ENCODE results near the gene PEAK1.

PEAK1 gene

DNA sequence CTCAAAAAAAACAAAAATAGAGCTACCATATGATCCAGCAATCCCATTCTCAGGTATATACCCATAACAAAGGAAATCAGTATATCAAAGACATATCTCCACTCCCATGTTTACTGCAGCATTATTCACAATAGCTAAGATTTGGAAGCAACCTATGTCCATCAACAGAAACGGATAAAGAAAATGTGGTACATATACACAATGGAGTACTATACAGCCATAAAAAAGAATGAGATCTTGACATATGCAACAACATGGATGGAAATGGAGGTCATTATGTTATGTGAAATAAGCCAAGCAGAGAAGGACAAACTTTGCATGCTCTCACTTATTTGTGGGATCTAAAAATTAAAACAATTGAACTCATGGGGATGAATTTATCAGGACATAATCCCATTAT lies 19.6 kb downstream of the PEAK1 start:
- no peak for DNase-seq

DNA sequence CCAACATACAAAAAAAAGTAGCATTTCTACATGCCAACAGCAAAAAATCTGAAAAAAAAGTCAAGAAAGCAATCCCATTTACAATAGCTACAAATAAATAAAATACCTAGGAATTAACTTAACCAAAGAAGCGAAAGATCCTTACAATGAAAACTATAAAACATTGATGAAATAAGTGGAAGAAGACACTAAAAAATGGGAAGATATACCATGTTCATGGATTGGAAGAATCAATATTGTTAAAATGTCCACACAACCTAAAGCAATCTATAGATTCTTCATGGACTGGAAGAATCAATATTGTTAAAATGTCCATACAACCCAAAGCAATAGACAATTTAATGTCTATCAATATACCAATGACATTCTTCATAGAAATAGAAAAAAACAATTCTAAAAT lies 21.0 kb downstream of the PEAK1 start:
- DNase-seq: no peak

DNA sequence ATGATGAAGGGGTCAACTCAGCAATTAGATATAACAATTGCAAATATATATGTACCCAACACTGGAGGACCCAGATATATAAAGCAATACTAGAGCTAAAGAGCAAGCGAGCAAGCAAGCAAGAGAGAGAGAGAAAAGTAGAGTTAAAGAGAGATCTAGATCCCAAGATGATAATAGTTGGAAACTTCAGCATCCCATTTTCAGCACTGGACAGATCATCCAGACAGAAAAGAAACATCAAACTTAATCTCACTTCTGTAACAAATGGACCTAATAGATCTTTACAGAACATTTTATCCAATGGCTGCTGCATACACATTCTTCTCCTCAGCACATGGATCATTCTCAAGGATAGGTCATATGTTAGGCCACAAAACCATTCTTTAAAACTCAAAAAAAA lies 23.2 kb downstream of the PEAK1 start:
- no peak for DNase-seq

DNA sequence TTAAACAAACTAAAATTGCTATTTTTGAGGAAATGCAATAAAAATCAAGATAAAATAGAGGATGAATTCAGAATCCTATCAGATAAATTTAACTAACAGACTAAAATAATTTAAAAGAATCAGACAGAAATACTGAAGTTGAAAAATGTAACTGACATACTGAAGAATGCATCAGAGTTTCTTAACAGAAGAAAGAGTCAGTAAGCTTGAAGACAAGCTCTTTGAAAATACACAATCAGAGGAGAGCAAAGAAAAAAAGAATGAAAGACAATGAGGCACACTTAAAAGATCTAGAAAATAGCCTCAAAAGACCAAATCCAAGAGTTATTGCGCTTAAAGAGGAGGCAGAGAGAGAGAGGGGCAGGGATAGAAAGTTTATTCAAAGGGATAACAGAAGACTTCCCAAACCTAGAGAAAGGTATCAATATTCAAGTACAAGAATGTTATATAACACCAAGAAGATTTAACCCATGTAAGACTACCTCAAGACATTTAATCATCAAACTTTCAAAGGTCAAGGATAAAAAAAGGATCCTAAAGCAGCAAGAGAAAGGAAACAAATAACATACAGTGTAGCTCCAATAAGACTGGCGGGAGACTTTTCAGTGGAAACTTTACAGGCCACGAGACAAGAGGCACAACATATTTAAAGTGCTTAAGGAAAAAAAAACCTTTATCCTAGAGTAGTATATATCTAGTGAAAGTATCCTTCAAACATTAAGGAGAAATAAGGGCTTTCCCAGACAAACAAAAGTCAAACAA lies 24.7 kb downstream of the PEAK1 start:
- no peak for DNase-seq

DNA sequence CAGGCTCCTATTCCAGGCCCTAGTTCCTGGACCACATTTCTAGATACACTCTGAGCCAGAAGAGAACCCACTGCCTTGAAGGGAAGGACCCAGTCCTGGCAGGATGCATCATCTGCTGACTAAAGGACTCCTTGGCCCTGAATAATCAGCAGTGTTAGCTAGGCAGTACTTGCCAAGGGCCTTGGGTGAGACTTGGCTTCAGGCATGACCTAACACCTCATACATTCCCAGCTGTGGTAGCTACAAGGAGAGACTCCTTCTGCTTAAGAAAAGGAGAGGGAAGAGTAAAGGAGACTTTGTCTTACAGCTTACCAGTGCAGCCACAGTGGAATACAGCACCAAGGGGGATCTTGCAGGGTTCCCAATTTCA lies 26.4 kb downstream of the PEAK1 start:
- DNase-seq: no peak

DNA sequence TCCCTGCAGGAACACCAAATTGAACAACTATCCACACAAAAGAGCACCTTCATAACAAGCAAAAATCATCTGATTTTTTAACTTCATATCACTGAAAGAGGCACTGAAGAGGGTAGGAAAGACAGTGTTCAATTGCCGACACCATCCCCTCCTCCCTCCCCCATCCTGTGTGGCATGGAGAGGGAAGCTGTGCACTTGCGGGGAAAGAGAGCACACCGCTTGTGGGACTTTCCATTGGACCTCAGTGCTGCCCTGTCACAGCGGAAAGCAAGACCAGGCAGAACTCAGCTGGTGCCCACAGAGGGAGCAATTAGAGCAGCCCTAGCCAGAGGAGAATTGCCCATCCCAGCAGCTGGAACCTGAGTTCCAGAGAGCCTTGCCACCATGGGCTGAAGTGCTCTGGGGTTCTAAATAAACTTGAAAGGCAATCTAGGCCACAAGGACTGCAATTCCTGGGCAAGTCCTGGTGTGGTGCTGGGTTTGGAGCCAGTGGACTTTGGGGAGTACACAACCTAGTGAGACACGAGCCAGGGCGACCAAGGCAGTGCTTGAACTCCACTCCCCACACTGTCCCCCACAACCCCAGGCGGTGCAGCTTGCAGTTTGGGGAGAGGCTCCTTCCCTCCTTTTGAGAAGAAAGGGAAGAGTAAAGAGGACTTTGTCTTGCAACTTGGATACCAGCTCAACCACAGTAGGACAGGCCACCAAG lies 27.0 kb downstream of the PEAK1 start:
- no peak for DNase-seq

DNA sequence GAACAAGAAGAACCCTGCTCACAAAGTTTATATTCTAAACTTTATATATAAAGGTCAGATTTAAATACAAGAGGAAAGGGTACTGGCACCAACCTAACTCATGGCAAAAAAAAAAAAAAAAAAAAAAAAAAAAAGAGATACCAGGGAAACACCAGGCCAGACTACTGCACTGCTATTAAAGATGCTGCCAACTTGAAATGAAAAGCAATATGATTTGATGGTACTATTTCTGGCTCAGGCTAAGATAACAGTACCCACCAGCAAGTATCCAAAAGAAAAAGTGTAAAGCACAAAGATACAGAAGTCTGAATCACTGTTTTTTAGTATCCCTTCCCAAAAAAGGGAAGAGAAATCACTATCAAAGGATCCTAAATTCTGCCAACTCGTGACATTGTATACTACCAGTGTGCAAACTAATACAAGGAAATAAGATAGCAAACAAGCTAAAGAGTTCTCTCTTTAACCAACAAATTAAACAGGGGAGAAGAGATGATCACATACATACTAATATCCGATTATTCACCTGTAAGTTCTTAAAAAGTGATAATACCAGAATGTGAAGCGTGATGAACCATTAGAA lies 28.4 kb downstream of the PEAK1 start:
- DNase-seq: no peak

DNA sequence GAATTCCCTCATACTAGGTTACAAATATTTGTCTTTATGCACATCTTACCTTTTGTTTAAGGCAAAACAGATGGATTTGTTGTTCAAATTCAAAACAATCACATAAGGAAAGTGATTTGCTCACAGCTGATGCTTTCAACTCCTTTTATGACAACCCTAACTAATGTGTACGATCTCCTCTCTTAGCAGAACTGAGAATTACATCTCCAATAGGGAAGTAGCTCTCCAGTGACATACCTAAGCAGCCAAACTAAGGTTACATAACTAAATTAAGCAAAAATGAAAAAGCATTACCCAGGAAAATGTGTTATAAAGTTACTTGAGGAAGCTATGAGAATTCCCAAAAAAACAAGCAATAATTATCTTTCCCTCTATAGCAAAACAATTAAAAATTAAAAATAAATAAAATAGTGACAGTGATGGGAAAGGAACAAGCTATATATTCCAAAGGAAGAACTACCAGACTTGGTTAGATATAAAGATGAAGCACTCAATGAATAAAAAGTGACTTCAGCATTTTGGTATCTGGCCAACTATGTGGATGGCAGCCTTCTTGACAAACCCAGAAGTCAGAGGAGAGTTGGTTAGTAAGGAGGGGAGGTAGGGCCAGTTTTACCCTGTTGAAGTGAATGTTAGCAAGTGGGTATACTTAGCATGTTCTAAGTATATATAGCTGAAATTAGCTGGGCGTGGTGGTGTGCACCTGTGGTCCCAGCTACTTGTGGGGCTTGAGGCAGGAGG lies 32.4 kb downstream of the PEAK1 start:
- no peak for DNase-seq

DNA sequence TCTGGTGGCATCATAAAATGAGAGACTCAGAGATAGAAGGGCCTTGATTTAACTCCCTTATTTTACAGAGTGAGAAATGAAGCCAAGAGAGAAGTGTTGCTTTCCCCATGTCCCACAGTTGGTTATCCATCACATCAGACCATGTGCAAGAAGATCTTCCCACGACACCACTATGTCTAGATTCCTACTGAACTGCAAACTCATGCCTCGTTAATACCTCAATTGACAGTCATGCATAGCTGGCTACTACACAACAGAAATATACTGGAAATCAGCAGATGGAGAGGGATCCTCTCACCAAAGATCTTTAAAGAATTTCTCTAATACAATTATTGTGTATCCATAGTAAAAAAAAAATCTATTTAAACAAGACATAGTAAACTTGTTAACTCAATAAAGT lies 33.3 kb downstream of the PEAK1 start:
- DNase-seq: no peak

DNA sequence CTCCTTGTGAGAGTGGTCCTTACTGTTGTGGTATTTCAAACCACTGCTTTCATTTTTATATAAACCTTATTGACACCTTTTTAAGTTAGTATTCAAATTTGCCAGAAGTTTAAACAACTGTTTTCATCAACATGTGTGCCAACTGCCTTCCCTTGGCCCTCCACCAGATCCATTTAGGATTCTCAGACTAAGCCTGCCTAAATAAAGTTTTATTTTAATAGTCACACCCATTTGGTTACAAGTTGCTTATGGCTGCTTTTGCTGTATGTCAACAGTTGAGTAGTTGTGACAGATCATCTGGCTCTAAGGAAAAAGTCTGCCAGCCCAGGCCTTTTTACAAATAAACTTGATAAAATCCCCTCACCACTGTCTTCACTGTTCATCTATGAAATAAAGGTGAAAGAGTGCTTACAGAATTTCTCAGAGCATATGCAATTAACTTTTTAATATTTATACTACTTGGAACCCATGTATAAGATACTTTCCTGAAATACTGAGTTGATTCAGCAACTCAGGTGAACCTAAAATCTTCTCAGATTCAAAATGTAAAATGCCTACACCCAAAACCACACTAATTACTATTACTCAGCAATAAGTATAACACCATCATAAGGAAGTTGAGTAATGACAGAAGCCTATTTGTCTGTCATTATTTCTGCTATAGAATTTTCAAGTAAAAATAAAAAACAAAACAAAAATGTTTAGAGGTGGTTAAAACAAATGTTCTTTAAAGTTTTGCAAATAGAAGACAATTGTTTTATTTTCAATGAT lies 35.1 kb downstream of the PEAK1 start:
- no peak for DNase-seq

DNA sequence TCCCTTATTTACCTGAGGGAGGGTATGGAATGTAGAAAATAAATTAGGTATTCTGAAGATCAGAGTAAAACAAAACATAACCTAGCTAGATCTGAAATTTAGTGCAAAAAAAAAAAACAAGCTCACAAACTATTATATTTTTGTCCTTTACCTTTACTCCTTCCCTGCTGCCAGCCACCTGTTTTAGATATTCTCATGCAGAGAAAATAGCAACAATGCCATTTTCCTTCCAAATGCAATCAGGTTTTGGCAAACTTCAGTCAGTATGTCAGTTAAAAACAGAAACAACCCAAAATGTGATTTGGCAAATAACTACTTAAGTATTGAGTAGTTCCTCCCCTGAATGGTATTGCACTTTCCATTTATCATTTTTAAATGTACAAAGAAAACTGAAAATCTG lies 35.8 kb downstream of the PEAK1 start:
- no peak for DNase-seq

DNA sequence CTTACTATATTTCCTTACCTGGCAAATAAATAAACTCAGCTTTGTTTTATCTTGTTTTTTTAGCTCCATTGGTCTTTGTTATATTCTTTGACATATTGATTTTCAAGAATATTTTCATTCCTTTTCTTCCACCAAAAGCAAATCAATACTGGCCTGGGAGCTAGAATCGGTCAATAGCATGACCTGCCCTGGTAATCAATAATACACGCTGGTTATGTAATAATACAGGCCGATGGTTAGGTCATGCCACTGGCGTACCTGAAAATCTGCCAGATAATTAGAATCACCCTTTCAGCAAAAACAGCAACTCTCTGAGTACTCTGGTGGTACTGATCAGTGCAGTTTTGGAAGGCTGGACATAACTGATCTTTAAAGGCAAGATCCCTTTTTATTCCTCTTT lies 39.9 kb downstream of the PEAK1 start:
- no peak for DNase-seq

DNA sequence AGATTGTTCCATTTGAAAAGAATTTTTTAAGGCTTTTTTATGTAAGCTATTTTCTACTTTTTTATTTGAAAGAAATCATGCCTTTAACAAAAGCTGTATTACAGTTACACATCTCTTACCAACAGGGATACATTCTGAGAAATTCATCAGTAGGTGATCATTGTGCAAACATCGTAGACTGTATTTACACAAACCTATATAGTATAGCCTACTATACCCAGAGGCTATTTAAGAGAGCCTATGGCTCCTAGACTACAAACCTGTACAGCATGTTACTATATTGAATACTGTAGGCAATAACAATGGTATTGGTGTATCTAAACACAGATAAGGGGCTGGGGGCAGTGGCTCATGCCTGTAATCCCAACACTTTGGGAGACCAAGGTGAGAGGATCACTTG lies 43.1 kb downstream of the PEAK1 start:
- DNase-seq: no peak

DNA sequence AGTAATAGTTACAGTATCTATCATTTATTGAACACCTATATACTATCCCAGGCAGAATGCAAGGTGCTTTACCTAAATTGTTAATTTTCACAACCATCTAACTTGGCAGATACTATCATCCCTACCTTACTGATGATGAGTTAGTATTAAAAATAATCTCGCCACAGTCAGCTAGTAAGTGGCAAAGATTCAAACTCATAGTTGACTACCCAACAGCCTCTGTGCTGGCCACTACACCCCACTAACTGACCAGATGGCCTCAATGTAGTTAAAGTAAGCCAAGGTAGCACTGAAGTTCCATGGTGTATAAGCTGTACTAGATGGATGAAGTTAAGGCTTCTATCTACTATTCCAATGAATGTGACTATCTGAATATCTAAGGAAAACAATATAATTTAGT lies 44.8 kb downstream of the PEAK1 start:
- DNase-seq: no peak

DNA sequence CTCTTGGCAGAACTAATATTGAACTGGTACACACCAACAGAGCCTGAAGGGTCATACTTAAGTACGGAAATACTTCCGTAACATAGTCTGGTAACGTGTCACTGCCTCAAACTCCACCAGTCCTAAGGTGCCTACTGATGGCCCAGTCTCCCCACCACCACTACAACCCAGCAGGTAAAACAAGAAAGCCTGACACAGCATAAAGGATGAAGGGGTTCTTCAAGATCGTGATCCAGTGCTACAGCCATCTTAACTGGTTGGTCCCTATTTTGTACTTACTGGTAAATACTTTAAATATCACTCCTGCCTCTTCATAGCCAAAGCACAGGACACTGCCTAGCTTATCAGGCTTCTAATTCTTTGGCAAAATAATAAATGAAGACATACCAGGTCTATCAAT lies 46.5 kb downstream of the PEAK1 start:
- no peak for DNase-seq

DNA sequence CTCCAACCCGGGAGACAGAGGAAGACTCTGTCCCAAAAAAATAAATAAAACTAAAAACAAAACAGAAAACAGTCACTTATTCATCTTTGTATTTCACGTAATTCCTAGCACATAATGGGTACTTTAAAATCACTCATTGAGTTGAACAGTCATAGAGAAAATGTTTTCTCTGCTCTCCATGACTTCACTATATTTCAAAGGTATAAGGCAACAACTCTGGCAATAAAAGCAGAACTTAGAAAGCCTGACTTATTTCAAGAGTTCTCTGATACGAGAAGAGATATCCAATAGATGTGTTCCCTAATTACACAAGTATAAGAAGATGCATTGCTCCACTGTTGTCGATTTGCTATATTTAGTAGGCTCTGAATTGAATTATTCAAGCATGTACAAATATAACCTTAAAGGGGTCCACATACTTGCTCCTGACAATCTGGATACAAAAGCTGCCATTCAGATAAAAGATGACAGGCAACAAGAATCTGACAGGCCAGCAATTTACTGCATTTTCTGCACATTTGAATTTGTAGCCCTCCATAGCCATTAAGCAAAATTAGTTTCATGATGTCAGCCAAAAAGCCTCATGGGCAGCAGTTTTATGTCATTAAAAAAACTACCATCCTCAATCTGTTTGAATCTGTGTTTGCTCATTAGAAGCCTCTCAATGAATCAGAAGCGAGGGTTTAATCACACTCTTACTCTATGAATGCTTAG lies 47.9 kb downstream of the PEAK1 start:
- no peak for DNase-seq

DNA sequence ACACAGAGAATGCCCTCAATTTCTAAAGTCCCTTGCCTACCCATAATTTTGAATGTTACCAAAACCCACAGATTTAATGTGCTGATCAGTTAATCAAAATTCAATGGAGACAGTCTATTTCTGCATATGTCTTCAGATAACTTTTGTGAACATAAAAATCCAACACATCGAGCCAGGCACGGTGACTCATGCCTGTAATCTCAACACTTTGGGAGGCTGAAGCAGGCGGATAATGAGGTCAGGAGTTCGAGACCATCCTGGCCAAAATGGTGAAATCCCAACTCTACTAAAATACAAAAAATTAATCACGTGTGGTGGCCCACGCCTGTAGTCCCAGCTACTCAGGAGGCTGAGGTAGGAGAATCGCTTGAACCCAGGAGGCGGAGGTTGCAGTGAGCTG lies 49.3 kb downstream of the PEAK1 start:
- no peak for DNase-seq

DNA sequence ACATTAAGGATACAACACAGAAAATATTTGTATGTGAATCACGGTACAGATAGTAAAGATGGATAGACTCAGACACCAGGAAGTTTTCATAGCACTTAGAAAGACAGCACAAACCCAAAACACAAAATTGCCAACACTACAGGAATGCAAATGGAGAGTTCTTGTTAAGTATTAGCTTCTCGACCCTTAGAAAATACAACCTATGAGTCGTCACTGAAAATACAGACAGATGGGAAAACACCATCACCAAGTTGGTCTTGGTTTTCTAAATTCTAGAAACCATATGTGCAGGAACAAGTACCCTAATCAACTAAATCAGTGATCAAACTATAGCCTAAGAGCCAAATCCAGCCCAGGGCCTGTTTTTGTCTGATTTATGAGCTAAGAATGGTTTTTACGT lies 50.7 kb downstream of the PEAK1 start:
- no peak for DNase-seq

DNA sequence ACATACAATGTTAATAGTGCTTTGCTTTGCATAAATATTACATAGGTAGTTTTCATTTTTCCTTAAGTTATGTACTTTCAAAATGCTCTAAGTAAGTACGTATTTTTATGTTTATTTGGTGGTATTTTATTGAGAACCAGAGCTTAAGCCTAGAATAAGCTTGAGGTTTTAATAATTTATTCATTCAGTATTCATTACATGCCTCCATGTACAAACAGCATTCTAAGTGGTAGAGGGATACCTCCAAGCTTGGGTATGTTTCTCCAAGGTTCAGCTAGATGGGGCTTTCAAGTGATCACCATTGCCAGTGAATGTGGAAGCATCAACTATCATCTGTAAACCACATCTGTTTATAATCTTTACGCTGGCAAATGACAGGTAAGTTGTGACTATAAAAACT lies 52.3 kb downstream of the PEAK1 start:
- no peak for DNase-seq

DNA sequence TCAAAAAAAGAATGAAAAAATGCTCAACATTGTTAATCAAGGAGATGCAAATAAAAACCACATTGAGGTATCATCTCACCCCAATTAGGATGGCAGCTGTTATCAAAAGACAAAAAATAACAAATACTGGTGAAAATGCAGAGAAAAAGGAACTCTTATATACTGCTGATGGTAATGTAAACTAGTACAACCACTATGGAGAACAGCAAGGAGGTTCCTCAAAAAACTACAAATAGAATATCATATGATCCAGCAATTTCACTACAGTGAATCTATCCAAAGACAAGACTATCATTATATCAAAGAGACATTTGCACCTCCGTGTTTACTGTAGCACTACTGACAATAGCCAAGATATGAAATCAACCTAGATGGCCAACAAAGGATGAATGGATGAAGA lies 58.4 kb downstream of the PEAK1 start:
- DNase-seq: no peak

DNA sequence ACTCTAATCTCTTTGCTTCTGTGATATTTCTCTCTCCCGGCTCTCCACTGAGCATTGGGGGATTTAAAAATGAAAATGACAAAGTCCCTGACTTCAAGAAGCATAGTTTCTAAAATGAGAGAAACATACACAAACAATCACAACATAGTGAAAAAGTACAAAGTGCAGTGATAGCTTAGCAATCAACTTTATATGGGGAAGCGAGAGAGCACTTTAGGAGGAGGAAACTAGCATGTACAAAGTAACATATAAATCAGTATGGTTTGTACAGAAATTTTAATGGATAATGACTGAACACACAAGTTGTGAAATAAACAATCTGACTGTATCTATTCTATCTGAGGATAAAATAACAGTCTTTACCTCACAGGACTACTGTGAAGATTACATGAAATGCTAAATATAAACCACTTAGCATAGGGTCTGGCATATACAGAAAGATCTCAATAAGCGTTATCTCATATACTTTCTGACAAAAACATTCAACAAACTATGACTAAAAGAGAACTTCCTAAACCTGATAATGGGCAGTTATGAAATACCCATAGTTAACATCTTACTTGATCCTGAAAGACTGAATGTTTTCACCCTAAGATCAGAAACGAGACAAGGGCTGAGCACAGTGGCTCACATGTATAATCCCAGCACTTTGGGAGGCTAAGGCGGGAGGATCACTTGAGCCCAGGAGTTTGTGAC lies 61.2 kb downstream of the PEAK1 start:
- DNase-seq: no peak

DNA sequence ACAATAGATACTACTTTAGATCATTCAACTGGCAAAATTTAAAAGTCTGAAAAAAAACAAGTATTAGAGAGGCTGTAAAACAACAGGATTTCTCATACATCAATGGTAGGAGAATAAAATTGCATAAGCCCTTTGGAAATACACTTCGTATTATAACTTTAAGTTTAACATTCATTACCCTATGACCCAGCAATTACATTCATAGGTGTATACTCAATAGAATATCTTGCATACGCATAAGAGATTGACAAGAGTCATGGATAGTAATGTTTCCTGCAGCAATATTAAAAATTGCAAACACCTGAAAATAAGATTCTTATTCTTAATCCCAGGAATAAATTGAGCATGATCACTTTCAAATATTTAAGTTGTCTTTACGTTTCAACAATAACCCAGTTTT lies 63.6 kb downstream of the PEAK1 start:
- DNase-seq: no peak
